Dendritic cell treated with granulocyte-macrophage colony-stimulating factor and Interleukin-4, amounts not matched to agents 40 ng/mL and 50 ng/mL, for 4 days (primary cell): ENCODE data around the gene GPC4.
"Not testable (repeated sequence)": the region's sequence is repeated elsewhere in the genome, so short reads cannot be mapped to it uniquely, and the experiment has no call there.

Experiments used
- H3K27ac Mint-ChIP-seq: one replicate; pipeline ENCODE4 v1.8.0; 2022; ENCODE audit warnings: mild to moderate bottlenecking, mixed read lengths
- H3K27me3 Mint-ChIP-seq: one replicate; pipeline ENCODE4 v1.8.0; 2022; ENCODE audit warnings: mild to moderate bottlenecking, mixed read lengths
- H3K36me3 Mint-ChIP-seq: one replicate; pipeline ENCODE4 v1.8.0; 2022; ENCODE audit warnings: low read depth, mixed read lengths
- H3K4me1 Mint-ChIP-seq: one replicate; pipeline ENCODE4 v1.8.0; 2022; ENCODE audit warnings: low read depth, mixed read lengths
- H3K4me3 Mint-ChIP-seq: one replicate; pipeline ENCODE4 v1.8.0; 2022; ENCODE audit warnings: mild to moderate bottlenecking, moderate library complexity, mixed read lengths
- H3K9me3 Mint-ChIP-seq: one replicate; pipeline ENCODE4 v1.8.0; 2022; ENCODE audit warnings: mixed read lengths
- intact Hi-C: fragments of 100-400 bp; cut with micrococcal nuclease; formaldehyde crosslinking; loops from one replicate; pipeline ENCODE4 v1.15.0; 2022

The GPC4 gene

GRCh38 chrX:133290076-133290475, 125.2 kb downstream of the GPC4 start:
- intact Hi-C loops, result no loop called here
- Mint-ChIP-seq H3K27me3 (peaks cover 2% of the 10 kb centered on the region), H3K4me3 (no peak overlapping the region), H3K27ac (no peak overlapping the region), H3K36me3 (no peaks in the 10 kb centered on the region), H3K9me3 (no peaks in the 10 kb centered on the region), H3K4me1 (no peaks in the 10 kb centered on the region)

GRCh38 chrX:133287860-133288259, 127.4 kb downstream of the GPC4 start:
- Mint-ChIP-seq H3K27me3 (peaks cover 2% of the 10 kb centered on the region), H3K27ac (no peak overlapping the region), H3K36me3 (no peaks in the 10 kb centered on the region), H3K9me3 (no peaks in the 10 kb centered on the region), H3K4me1 (no peaks in the 10 kb centered on the region), H3K4me3 (no peak overlapping the region)
- intact Hi-C loops, result no loop called here

GRCh38 chrX:133285341-133285740, 129.9 kb downstream of the GPC4 start:
- Mint-ChIP-seq H3K27ac (no peak overlapping the region), H3K4me1 (no peaks in the 10 kb centered on the region), H3K27me3 (no peaks in the 10 kb centered on the region), H3K36me3 (no peaks in the 10 kb centered on the region), H3K9me3 (peaks cover 12% of the 10 kb centered on the region), H3K4me3 (no peak overlapping the region)
- intact Hi-C loops, result no loop called here

GRCh38 chrX:133279112-133279730, 136.1 kb downstream of the GPC4 start:
- H3K27ac Mint-ChIP-seq, H3K27me3 Mint-ChIP-seq, intact Hi-C loops, H3K36me3 Mint-ChIP-seq, H3K4me3 Mint-ChIP-seq, H3K4me1 Mint-ChIP-seq: not testable (repeated sequence)
- peaks cover 19% of the 10 kb centered on the region for H3K9me3 Mint-ChIP-seq

- Mint-ChIP-seq H3K27ac (no peak overlapping the region), H3K27me3 (peaks cover 1% of the 10 kb centered on the region), H3K4me3 (no peak overlapping the region), H3K4me1 (no peaks in the 10 kb centered on the region), H3K36me3 (no peaks in the 10 kb centered on the region), H3K9me3 (peaks cover 8% of the 10 kb centered on the region)
- intact Hi-C loops, result no loop called here
Measured at GRCh38 chrX:133273180-133273579, 142.1 kb downstream of the GPC4 start.

- H3K27ac Mint-ChIP-seq, result no peak overlapping the region
- H3K27me3 Mint-ChIP-seq, result peaks cover 1% of the 10 kb centered on the region
- intact Hi-C loops, result no loop called here
- no peaks in the 10 kb centered on the region for H3K4me1 Mint-ChIP-seq
- H3K36me3 Mint-ChIP-seq, result no peaks in the 10 kb centered on the region
- no peak overlapping the region for H3K4me3 Mint-ChIP-seq
- H3K9me3 Mint-ChIP-seq, result no peaks in the 10 kb centered on the region
Measured at GRCh38 chrX:133269168-133269567, 146.1 kb downstream of the GPC4 start.

GRCh38 chrX:133267621-133268020, 147.7 kb downstream of the GPC4 start:
- no peaks in the 10 kb centered on the region for H3K36me3 Mint-ChIP-seq
- intact Hi-C loops, result no loop called here
- H3K27me3 Mint-ChIP-seq, result peaks cover 1% of the 10 kb centered on the region
- H3K4me1 Mint-ChIP-seq, result no peaks in the 10 kb centered on the region
- H3K9me3 Mint-ChIP-seq, result no peaks in the 10 kb centered on the region
- H3K4me3 Mint-ChIP-seq, result no peak overlapping the region
- H3K27ac Mint-ChIP-seq, result no peak overlapping the region

- Mint-ChIP-seq H3K27ac (no peak overlapping the region), H3K4me3 (no peak overlapping the region), H3K4me1 (no peaks in the 10 kb centered on the region), H3K36me3 (no peaks in the 10 kb centered on the region), H3K9me3 (no peaks in the 10 kb centered on the region), H3K27me3 (no peaks in the 10 kb centered on the region)
- intact Hi-C loops, result no loop called here
Measured at GRCh38 chrX:133265331-133265730, 150.0 kb downstream of the GPC4 start.

GRCh38 chrX:133258481-133258880, 156.8 kb downstream of the GPC4 start:
- H3K27ac Mint-ChIP-seq, result no peak overlapping the region
- no peaks in the 10 kb centered on the region for H3K9me3 Mint-ChIP-seq
- H3K4me1 Mint-ChIP-seq, result no peaks in the 10 kb centered on the region
- H3K36me3 Mint-ChIP-seq, result no peaks in the 10 kb centered on the region
- intact Hi-C loops, result no loop called here
- no peak overlapping the region for H3K4me3 Mint-ChIP-seq
- H3K27me3 Mint-ChIP-seq, result no peaks in the 10 kb centered on the region

GRCh38 chrX:133254666-133255065, 160.6 kb downstream of the GPC4 start:
- Mint-ChIP-seq H3K27me3 (no peaks in the 10 kb centered on the region), H3K4me3 (no peak overlapping the region), H3K36me3 (no peaks in the 10 kb centered on the region), H3K9me3 (no peaks in the 10 kb centered on the region), H3K4me1 (no peaks in the 10 kb centered on the region), H3K27ac (no peak overlapping the region)
- intact Hi-C loops, result no loop called here

GRCh38 chrX:133251204-133251603, 164.1 kb downstream of the GPC4 start:
- H3K27ac Mint-ChIP-seq, result no peak overlapping the region
- H3K36me3 Mint-ChIP-seq, result no peaks in the 10 kb centered on the region
- no peak overlapping the region for H3K4me3 Mint-ChIP-seq
- H3K4me1 Mint-ChIP-seq, result no peaks in the 10 kb centered on the region
- intact Hi-C loops, result no loop called here
- H3K27me3 Mint-ChIP-seq, result no peaks in the 10 kb centered on the region
- peaks cover 14% of the 10 kb centered on the region for H3K9me3 Mint-ChIP-seq

GRCh38 chrX:133250184-133251100, 164.8 kb downstream of the GPC4 start:
- Mint-ChIP-seq H3K4me1 (no peaks in the 10 kb centered on the region), H3K4me3 (no peak overlapping the region), H3K27me3 (no peaks in the 10 kb centered on the region), H3K9me3 (peaks cover 14% of the 10 kb centered on the region), H3K27ac (no peak overlapping the region), H3K36me3 (no peaks in the 10 kb centered on the region)
- intact Hi-C loops, result no loop called here
